Measurements from ENCODE around the gene LRRC3B. TPM values are rescaled to one million over a fixed set of nuclear protein-coding genes. Genes with fewer than 3 reads are reported as not detected.

LRRC3B gene, protein sequence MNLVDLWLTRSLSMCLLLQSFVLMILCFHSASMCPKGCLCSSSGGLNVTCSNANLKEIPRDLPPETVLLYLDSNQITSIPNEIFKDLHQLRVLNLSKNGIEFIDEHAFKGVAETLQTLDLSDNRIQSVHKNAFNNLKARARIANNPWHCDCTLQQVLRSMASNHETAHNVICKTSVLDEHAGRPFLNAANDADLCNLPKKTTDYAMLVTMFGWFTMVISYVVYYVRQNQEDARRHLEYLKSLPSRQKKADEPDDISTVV
- total RNA-seq (1 to 10 TPM in 1 of 4 donors, under 1 TPM in 3; under 0.01 to 1.1 (median 0.53) TPM), polyA plus RNA-seq (under 1 TPM in 1 of 3 donors, not detected in 2; 0.01 TPM)

DNA sequence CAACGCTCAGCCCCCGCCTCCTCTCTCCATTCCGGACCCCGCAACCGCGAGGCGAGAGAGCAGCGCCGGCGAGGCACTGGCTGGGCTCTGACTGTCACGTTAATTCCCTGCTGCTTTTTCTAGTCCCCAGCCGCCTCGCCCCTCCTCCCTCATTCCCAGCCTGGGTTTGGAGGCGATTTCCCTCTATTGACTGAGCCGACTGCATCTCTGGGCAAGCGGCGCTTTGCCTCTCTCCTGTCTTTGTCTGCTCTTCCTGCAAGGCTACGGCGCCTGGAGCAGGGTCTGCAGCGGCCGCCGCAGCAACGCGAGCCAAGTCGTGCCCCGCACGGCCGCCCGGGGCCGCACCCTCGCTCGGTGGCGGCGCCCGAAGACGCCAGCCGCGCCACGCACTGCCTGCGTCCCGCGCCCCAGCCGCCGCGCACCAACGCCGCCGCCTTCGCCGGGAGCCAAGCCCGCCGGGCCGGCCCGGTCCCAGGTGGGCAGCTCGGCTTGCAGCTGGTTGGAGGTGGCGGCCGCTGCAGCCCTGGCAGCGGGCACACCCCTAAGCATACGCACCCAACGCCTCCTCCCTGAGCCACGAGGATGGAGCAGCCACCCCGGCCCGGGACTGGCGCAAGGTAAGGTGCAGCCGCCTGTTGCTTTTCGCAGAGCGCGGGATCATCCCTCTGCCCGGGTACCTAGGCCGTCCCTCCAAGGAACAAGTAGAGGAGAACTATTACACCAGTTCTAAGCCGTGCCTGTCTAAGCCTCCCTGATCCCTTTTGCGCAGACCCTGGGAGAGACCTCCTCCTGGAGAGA, at the start of gene LRRC3B:
TSS of gene LRRC3B (plus strand) at position 152 of the 798 bp plus-strand sequence. CDS start 86,901 bp downstream, outside the sequence.
- TF ChIP-seq, protein P1, sequence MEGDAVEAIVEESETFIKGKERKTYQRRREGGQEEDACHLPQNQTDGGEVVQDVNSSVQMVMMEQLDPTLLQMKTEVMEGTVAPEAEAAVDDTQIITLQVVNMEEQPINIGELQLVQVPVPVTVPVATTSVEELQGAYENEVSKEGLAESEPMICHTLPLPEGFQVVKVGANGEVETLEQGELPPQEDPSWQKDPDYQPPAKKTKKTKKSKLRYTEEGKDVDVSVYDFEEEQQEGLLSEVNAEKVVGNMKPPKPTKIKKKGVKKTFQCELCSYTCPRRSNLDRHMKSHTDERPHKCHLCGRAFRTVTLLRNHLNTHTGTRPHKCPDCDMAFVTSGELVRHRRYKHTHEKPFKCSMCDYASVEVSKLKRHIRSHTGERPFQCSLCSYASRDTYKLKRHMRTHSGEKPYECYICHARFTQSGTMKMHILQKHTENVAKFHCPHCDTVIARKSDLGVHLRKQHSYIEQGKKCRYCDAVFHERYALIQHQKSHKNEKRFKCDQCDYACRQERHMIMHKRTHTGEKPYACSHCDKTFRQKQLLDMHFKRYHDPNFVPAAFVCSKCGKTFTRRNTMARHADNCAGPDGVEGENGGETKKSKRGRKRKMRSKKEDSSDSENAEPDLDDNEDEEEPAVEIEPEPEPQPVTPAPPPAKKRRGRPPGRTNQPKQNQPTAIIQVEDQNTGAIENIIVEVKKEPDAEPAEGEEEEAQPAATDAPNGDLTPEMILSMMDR (IDR thresholded peaks at IDR 0.05), result no peak
- TF ChIP-seq EP300 (IDR thresholded peaks at IDR 0.05), result no peak
- no peak for TF ChIP-seq POLR2A (IDR thresholded peaks at IDR 0.05)
- TF ChIP-seq POLR2AphosphoS5 (IDR thresholded peaks at IDR 0.05), result no peak
- Histone ChIP-seq H3K36me3 (no peaks in the 10 kb centered on the region), H3K27ac (no peak within 1 kb of the TSS), H3K4me3 (peak within 1 kb of the TSS in 3 of 4 donors; percentile 35 to 48 (median 44)), H3K4me1 (peaks cover 0 to 20% (median 15%) of the 10 kb centered on the region in 4 donors), H3K9me3 (no peaks in the 10 kb centered on the region), H3K27me3 (peaks cover 9 to 50% (median 21%) of the 10 kb centered on the region in 3 donors)
- intact Hi-C loops (cut with DNase I), result no loop called here
- DNase-seq, result no peak
- 2 to 9% methylated on average over 72 of the region's 72 CpGs for WGBS, 2 donors

DNA sequence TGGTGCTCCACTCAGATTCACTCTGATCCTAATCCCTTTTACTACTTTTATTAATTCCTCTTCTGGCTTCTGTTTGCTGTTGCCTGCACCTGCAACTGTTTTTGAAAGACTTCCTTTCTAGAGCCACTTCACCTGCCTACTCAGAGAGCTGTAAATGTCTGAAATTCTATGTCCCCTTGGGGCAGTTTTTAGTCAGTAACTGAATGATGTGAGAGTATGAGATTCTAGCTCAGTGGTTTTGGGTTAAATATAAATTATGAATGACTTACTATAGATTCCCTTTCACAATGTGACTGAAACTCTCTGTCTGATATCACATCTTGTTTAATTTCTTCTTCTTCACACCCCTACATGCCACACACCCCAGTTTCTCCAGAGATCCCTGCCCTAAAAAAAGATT, 47.8 kb upstream of the LRRC3B start:
- no peak for TF ChIP-seq EP300 (IDR thresholded peaks at IDR 0.05)
- TF ChIP-seq POLR2AphosphoS5 (IDR thresholded peaks at IDR 0.05), result no peak
- no peak for DNase-seq
- Histone ChIP-seq H3K36me3 (no peaks in the 10 kb centered on the region), H3K27me3 (no peaks in the 10 kb centered on the region), H3K4me3 (no peak overlapping the region), H3K4me1 (no peaks in the 10 kb centered on the region), H3K27ac (no peak overlapping the region), H3K9me3 (peaks cover 0 to 3% (median 0%) of the 10 kb centered on the region in 4 donors)
- intact Hi-C loops (cut with DNase I), result no loop called here

DNA sequence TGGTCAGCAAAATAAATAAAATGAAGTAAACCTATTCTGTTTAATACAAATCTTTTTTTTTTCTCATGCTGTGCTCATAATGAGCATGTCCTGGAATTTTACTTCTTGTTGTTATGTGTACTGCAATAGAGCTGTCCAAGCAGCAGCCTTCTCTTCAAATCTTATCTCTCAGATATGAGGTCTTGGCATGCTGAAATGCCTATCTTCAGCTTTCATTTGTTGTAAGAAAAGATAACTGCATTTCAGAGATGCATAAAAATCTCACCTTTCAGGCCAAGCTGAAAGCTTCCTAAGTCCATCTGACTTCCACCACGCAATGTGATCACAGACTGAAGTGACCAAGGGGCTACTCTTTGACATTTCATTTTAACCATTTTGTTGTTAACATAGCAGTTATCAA, 43.5 kb upstream of the LRRC3B start:
- H3K36me3 ChIP-seq, result no peaks in the 10 kb centered on the region
- H3K9me3 ChIP-seq, result peaks cover 0 to 3% (median 0%) of the 10 kb centered on the region in 4 donors
- TF ChIP-seq EP300 (IDR thresholded peaks at IDR 0.05) (no peak), POLR2A (IDR thresholded peaks at IDR 0.05) (no peak), POLR2AphosphoS5 (IDR thresholded peaks at IDR 0.05) (no peak)
- TF ChIP-seq, protein P1 (IDR thresholded peaks at IDR 0.05), result no peak
- H3K4me1 ChIP-seq, result no peaks in the 10 kb centered on the region
- no peak for DNase-seq
- no peaks in the 10 kb centered on the region for H3K27me3 ChIP-seq
- H3K4me3 ChIP-seq, result no peak overlapping the region
- H3K27ac ChIP-seq, result no peak overlapping the region
- WGBS, 2 donors, result 74 to 76% methylated on average over 1 of the region's 1 CpG
- intact Hi-C loops (cut with DNase I), result no loop called here

DNA sequence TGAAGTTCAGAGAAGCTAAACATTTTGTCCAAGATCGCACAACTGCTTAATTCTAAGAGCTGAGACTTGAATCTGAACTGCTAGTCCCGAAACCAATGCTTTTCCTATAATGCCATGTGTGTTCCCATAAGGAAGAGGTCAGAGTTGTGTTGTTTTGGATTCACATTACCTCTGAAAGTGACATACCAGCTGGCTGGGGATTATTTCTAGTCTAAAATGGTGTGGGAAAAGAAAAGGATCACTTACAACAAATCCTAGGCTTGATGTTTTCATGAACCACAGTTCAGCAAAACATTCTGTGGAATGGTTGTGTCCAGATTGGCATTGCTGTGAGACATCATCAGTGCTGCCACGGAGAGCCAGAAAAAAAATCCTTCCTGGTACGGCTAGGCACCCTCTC, 35.0 kb upstream of the LRRC3B start:
- intact Hi-C loops (cut with DNase I), result no loop called here
- Histone ChIP-seq H3K36me3 (no peaks in the 10 kb centered on the region), H3K27me3 (no peaks in the 10 kb centered on the region), H3K4me1 (no peaks in the 10 kb centered on the region), H3K27ac (no peak overlapping the region), H3K4me3 (no peak overlapping the region), H3K9me3 (peaks cover 0 to 3% (median 0%) of the 10 kb centered on the region in 4 donors)
- 82 to 90% methylated on average over 4 of the region's 4 CpGs for WGBS, 2 donors
- TF ChIP-seq POLR2AphosphoS5 (IDR thresholded peaks at IDR 0.05) (no peak), POLR2A (IDR thresholded peaks at IDR 0.05) (no peak), EP300 (IDR thresholded peaks at IDR 0.05) (no peak)
- TF ChIP-seq, protein P1 (IDR thresholded peaks at IDR 0.05), result no peak
- no peak for DNase-seq

DNA sequence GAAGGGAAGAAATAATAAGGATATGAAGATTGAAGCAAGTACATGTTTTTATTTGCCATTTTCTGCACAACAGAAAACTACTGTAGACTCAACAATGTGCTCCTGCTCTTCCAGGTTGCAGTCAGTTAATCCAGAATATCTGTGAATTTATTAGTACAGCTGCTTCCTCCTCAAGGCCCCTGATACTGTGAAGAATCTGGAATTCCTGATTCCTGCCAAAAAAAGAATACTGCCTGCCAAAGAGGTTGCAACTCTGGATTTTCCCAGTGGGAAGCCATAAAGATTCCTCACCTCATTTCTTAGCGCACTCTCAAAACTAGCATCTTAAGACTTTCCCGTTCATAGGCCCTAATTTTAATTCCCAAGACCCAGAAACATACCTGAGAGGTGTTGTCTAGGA, 33.6 kb upstream of the LRRC3B start:
- no peak overlapping the region for H3K4me3 ChIP-seq
- TF ChIP-seq POLR2AphosphoS5 (IDR thresholded peaks at IDR 0.05) (no peak), EP300 (IDR thresholded peaks at IDR 0.05) (no peak), POLR2A (IDR thresholded peaks at IDR 0.05) (no peak)
- TF ChIP-seq, protein P1 (IDR thresholded peaks at IDR 0.05), result no peak
- no peak for DNase-seq
- 47 to 86% methylated on average over 2 of the region's 2 CpGs for WGBS, 2 donors
- intact Hi-C loops (cut with DNase I), result no loop called here
- H3K27me3 ChIP-seq, result no peaks in the 10 kb centered on the region
- no peaks in the 10 kb centered on the region for H3K36me3 ChIP-seq
- H3K9me3 ChIP-seq, result peaks cover 0 to 3% (median 0%) of the 10 kb centered on the region in 4 donors
- no peaks in the 10 kb centered on the region for H3K4me1 ChIP-seq
- no peak overlapping the region for H3K27ac ChIP-seq
